AG10803 (cell line): ENCODE results near the gene CHST3.
"Not testable (repeated sequence)": the region's sequence is repeated elsewhere in the genome, so short reads cannot be mapped to it uniquely, and the experiment has no call there.

Source experiments
- DNase-seq: peaks from one replicate; pipeline ENCODE4 v3.0.0; 2010; ENCODE audit warnings: low read depth
- H3K4me3 ChIP-seq: 2 replicates; pipeline ENCODE4 v1.5.1; 2011; ENCODE audit warnings: mild to moderate bottlenecking, low read length, control low read depth
- CTCF ChIP-seq: conservative IDR thresholded peaks from 2 replicates; pipeline ENCODE4 v1.5.1; 2011; ENCODE audit warnings: mild to moderate bottlenecking, low read length, control low read depth, inconsistent platforms

Gene CHST3

GRCh38 chr10:72025832-72026231 lies 61.6 kb downstream of the CHST3 start:
- no peak overlapping the region for H3K4me3 ChIP-seq
- DNase-seq: no peak
- no peak for TF ChIP-seq CTCF

- no peak overlapping the region for H3K4me3 ChIP-seq
- peak; percentile 47 for DNase-seq
- no peak for TF ChIP-seq CTCF
Observed at GRCh38 chr10:72026278-72027111, 62.3 kb downstream of the CHST3 start.

- H3K4me3 ChIP-seq: no peak overlapping the region
- no peak for TF ChIP-seq CTCF
- DNase-seq: no peak
Observed at GRCh38 chr10:72027498-72027897, 63.3 kb downstream of the CHST3 start.

- H3K4me3 ChIP-seq: no peak overlapping the region
- no peak for TF ChIP-seq CTCF
- no peak for DNase-seq
Observed at GRCh38 chr10:72029414-72029813, 65.2 kb downstream of the CHST3 start.

GRCh38 chr10:72030762-72031543 lies 66.8 kb downstream of the CHST3 start:
- no peak overlapping the region for H3K4me3 ChIP-seq
- TF ChIP-seq CTCF: no peak
- DNase-seq: no peak

- no peak overlapping the region for H3K4me3 ChIP-seq
- DNase-seq: no peak
- no peak for TF ChIP-seq CTCF
Observed at GRCh38 chr10:72031706-72032105, 67.5 kb downstream of the CHST3 start.

- DNase-seq, H3K4me3 ChIP-seq: not testable (repeated sequence)
Observed at GRCh38 chr10:72032409-72033162, 68.4 kb downstream of the CHST3 start.
